IPS-20b (cell line): ENCODE measurements around the gene XPNPEP1.
A peak's percentile ranks its signal among the peaks of the same experiment; 100 is the strongest.

Experiments used
- H3K27ac ChIP-seq: one replicate; pipeline ENCODE4 v1.5.1; 2013; ENCODE audit warnings: low read length
- H3K27me3 ChIP-seq: 2 replicates; pipeline ENCODE4 v1.6.1; 2013; ENCODE audit warnings: mild to moderate bottlenecking, low read length, inconsistent platforms; ENCODE audit not compliant: insufficient read depth
- H3K36me3 ChIP-seq: 2 replicates; pipeline ENCODE4 v1.6.1; 2013; ENCODE audit warnings: low read depth, mild to moderate bottlenecking, inconsistent platforms, low read length, moderate library complexity; ENCODE audit not compliant: insufficient read depth
- H3K4me1 ChIP-seq: 2 replicates; pipeline ENCODE4 v1.6.1; 2013; ENCODE audit warnings: mild to moderate bottlenecking, control low read depth, inconsistent platforms, low read length, moderate library complexity; ENCODE audit not compliant: insufficient read depth
- H3K4me3 ChIP-seq: 2 replicates; pipeline ENCODE4 v1.5.1; 2013; ENCODE audit warnings: mild to moderate bottlenecking, low read length, inconsistent platforms
- H3K9ac ChIP-seq: 2 replicates; pipeline ENCODE4 v1.6.1; 2013; ENCODE audit warnings: low read depth, mild to moderate bottlenecking, inconsistent platforms, low read length, moderate library complexity
- H3K9me3 ChIP-seq: 2 replicates; pipeline ENCODE4 v1.6.1; 2013; ENCODE audit warnings: mild to moderate bottlenecking, low read depth, low read length, inconsistent platforms; ENCODE audit not compliant: insufficient read depth

Gene XPNPEP1

DNA sequence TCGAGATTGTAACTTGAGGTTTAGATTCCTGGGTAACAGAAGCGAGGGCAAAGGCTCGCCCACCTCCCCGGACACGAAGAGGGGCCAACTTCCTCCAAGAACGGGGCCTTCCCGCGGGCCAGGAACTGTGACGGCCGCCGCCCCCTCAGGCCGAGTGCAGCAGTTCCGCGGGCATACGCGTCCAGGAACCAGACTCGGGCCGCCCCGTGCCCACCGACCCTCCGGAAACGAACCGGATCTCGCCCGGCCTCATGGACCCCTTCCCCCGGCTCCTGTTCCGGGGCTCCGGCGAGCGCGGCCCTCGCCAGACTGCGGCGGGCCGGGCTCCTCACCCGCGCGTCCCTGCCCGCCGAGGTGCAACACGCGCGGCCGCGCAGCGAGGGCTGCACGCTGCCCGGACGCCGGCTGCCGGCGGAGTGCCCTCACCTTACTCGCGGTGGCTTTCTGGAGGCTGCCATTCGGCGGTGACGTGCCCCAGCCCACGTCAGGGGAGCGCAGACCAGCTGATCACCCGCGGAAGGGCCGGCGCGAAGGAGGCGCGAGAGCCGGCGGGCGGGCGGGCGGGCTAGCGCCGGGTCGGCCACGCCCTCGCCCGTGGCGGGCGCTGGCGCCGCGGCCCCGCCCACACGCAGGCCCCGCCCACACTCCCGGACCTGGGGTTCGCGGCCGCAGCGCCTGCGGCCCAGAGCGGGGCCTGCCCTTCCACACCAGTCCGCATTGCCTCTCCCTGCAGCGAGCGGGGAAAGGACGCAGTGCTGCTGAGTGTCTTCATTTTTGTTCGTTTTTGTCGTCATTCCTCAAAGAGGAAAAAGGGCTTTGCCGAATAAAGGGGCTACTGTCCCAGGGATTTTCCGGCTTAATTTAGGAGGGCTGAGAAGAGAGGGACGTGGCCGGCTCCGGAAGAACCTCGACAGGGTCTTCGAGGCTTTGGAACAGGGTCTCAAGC lies at the start of gene XPNPEP1:
Gene XPNPEP1 (minus strand): TSS at position 536 of the 946 bp plus-strand sequence. CDS start 78 bp downstream, at position 458.
- Histone ChIP-seq H3K9ac (peak within 1 kb of the TSS; percentile 71; the same call in 1 of the 2 replicates), H3K27me3 (peaks cover 31% of the 10 kb centered on the region), H3K4me3 (peak within 1 kb of the TSS; percentile 79), H3K4me1 (peaks cover 19% of the 10 kb centered on the region), H3K36me3 (no peaks in the 10 kb centered on the region), H3K27ac (no peak within 1 kb of the TSS), H3K9me3 (no peaks in the 10 kb centered on the region)

DNA sequence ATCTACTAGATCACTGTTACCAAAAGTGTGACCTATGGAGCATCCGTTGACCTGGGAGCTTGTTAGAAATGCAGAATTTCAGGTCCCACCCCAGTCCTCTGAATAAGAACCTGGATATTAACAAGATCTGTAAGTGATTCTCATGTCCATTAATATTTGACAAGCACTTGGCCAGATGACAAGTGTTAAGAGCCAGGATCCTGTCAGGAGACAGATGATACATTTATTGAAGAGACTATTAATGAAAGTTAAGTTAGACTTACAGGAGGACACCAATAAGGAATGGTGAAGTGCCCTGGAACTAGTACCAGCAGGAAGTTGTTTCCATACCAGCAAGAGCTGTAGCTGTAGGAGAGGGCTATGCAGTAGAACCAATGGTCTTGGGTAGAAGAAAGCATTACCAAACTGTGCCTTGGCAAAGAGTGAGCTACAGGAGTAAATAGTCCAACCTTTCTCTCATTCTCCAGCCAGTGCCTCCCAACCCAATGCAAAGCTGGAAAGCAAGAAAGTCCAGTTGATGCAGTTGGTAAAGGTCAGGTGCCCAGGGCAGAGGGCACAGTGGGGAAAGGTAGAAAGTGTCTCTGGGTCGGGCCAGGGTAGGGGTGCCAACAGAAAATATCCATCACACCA lies 49.2 kb upstream of the XPNPEP1 start:
- no peaks in the 10 kb centered on the region for H3K36me3 ChIP-seq
- no peak overlapping the region for H3K27ac ChIP-seq
- H3K27me3 ChIP-seq: no peaks in the 10 kb centered on the region
- H3K9ac ChIP-seq: no peak overlapping the region
- peaks cover 9% of the 10 kb centered on the region; the same call in 1 of the 2 replicates for H3K4me1 ChIP-seq
- no peaks in the 10 kb centered on the region for H3K9me3 ChIP-seq
- no peak overlapping the region for H3K4me3 ChIP-seq

DNA sequence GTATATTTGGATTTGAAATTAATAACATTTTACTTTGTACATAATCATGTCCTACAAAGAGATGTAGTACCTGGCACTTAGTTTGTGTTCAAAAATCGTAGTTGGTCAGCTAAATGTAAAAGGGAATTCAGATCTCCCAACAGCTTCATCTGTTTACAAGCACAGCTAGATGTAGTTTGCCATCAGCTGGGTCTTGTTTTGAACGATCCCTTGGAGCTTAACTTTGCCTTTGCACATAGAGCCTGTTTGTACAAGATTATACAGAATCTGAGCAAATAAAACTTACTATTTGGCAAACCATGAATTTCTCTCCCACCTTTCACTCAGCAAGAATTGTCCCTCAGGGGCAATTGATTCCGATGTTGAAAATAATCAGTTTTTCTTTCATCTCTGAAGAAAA lies 48.3 kb upstream of the XPNPEP1 start:
- no peak overlapping the region for H3K9ac ChIP-seq
- no peak overlapping the region for H3K27ac ChIP-seq
- no peaks in the 10 kb centered on the region for H3K36me3 ChIP-seq
- peaks cover 17% of the 10 kb centered on the region for H3K4me1 ChIP-seq
- no peaks in the 10 kb centered on the region for H3K27me3 ChIP-seq
- H3K4me3 ChIP-seq: no peak overlapping the region
- no peaks in the 10 kb centered on the region for H3K9me3 ChIP-seq

DNA sequence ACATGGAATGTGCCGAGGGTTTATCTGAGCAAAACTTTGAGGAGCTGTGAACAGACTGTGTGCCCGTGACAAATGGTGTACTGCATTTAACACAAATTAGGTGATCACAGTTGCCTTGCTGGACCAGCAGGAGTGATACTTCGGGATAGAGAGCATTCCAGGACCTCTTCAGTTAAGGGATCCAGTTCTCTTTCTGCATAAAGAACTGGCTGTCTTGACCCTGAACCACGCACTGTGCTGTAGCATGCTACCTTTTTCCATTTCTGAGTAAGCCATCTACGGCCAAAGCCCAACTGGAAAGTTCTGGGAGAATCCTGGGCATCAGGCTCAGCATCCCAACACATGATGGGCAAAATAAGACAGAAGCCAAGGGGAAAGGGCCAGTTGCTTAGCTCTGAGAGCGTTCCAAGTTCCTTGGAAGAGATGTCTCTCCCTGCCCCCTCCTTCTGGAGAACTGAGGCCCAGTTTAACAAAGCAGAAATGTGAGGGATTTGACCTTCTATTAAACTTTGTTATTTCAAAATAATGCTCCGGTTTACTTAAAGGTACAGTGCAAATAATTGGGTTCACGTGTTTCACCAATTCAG lies 46.5 kb upstream of the XPNPEP1 start:
- Histone ChIP-seq H3K9ac (no peak overlapping the region), H3K4me3 (no peak overlapping the region), H3K27ac (no peak overlapping the region), H3K9me3 (no peaks in the 10 kb centered on the region), H3K36me3 (no peaks in the 10 kb centered on the region), H3K27me3 (no peaks in the 10 kb centered on the region), H3K4me1 (peaks cover 13% of the 10 kb centered on the region)

DNA sequence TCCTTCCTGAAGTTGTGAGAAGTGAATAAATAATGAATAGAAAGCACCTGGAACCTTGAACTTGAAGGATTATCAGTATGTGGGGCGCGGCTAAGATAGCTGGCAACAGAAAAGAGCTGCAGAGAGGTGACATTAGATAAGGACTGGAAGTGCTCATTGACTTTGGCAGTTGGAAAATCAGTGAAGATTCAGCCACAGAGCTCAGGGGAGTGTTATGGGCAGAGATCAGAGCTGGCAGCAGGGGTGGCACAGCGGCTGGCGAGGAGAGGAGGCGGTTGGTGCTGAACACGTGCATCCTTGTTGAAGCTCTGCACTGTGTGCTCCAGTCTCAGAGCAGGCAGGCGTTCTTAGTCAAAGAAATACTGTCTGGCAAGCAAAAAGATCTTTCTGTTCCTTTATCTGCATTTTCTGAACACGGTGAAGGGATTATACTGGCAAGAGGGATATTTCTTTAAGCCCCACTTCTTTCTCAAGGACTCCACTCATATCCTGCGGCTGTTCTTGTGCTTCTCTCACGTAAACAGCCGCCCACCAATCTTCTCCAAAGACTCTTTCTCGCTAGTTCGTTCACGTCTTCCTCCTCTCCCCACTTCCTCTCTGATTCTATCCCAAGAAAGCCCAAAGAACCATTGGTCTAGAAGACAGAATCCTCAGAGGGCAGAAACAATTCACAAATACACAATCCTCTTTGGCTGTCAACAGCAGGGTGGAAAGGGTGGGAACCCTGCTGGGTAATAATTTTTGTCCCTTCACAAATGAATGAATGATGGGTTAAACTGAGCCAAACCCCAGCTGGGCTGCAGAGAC lies 45.8 kb upstream of the XPNPEP1 start:
- Histone ChIP-seq H3K27ac (no peak overlapping the region), H3K4me1 (peaks cover 13% of the 10 kb centered on the region), H3K27me3 (no peaks in the 10 kb centered on the region), H3K9ac (no peak overlapping the region), H3K4me3 (no peak overlapping the region), H3K9me3 (no peaks in the 10 kb centered on the region), H3K36me3 (no peaks in the 10 kb centered on the region)

DNA sequence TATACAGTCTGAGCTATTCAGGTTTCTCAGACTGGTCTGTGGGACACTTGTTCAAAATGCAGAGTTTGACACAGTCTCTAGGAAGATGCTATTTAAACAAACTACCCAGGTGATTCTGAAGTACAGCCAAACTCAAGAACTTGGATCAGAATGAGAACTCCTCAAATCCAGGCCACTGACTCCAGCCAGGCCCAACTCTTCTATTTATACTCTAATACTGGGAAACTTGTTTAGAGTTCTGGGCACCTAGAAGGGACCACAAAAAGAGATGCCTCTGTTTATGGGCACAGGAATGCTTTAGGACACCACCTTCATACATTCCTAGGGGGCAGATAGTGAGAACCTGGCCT lies 44.4 kb upstream of the XPNPEP1 start:
- no peak overlapping the region for H3K9ac ChIP-seq
- no peaks in the 10 kb centered on the region for H3K9me3 ChIP-seq
- no peaks in the 10 kb centered on the region for H3K27me3 ChIP-seq
- H3K4me3 ChIP-seq: no peak overlapping the region
- no peaks in the 10 kb centered on the region for H3K36me3 ChIP-seq
- H3K27ac ChIP-seq: no peak overlapping the region
- peaks cover 13% of the 10 kb centered on the region for H3K4me1 ChIP-seq

DNA sequence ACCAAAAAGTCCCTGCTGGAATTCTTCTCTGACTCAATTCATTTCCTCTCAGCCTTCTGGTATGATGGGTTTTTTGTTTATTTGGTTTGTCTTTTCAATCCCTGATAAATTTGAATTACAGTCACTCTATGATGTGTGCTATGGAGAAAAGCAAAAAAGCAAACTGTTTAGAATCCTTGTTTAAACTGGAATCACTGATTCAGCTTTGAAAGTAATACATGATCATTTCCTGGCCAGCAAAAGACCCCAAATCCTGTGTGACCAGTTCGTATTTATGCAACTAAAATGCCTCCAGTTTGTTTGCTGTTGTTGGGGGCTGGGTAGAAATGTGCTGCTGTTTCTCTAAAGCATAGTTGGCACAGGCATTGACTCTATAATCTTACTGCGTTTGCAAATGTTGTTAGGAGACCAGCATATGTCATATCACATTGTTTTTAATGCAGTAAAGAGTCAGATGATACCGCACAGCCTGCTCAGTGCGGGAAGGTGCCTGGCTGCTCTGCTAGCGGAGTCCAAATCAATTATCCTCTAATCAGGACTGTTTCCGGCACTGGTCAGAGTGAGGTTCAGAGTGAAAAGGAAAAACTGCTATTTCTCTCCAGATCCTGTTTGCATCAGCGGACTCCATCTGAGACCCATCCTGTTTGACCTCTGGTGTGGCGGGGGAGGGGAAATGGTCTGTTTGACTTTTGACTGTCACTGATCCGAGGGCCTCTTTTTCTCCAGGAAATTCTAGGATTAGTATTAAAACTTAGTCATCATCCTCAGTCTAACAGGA lies 43.8 kb upstream of the XPNPEP1 start:
- H3K4me3 ChIP-seq: no peak overlapping the region
- H3K4me1 ChIP-seq: peaks cover 19% of the 10 kb centered on the region
- peak overlapping the region; percentile 1; the same call in 1 of the 2 replicates for H3K9ac ChIP-seq
- H3K27me3 ChIP-seq: no peaks in the 10 kb centered on the region
- H3K9me3 ChIP-seq: no peaks in the 10 kb centered on the region
- H3K27ac ChIP-seq: no peak overlapping the region
- no peaks in the 10 kb centered on the region for H3K36me3 ChIP-seq

DNA sequence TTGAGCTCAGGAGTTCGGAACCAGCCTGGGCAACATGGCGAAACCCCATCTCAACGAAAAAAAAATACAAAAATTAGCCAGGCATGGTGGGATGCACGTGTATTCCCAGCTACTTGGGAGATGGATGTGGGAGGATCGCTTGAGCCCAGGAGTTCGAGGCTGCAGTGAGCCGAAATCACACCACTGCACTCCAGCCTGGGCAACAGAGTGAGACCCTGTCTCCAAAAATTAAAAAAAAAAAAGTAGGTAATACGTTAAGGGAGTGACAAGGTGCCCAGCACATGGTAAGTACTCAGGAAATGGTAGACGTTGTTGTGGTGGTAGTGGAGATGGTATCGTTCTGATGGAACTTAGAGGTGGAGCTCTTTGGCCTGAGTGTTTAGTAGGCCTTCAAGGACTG lies 41.0 kb upstream of the XPNPEP1 start:
- Histone ChIP-seq H3K27ac (no peak overlapping the region), H3K27me3 (no peaks in the 10 kb centered on the region), H3K9ac (no peak overlapping the region), H3K9me3 (no peaks in the 10 kb centered on the region), H3K4me3 (no peak overlapping the region), H3K4me1 (peaks cover 34% of the 10 kb centered on the region), H3K36me3 (no peaks in the 10 kb centered on the region)

DNA sequence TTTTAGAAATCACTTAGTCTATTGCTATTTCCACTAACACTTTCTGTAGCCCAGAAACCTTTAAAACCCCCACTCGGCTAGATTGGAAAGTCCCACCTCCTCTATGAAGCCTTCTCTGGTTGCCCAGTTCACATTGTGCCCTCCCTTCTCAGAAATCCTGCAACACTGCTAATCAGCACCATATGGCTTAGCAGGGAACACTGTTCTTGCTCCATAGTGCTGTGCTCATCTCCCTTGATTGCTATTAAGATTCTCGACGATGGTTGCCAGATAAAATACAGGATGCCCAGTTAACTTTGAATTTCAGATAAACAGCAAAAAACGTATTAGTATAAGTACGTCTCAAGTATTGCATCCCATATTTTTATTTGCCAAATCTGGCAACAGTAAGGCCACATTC lies 40.1 kb upstream of the XPNPEP1 start:
- Histone ChIP-seq H3K36me3 (no peaks in the 10 kb centered on the region), H3K4me1 (peaks cover 34% of the 10 kb centered on the region), H3K9ac (no peak overlapping the region), H3K9me3 (no peaks in the 10 kb centered on the region), H3K27me3 (no peaks in the 10 kb centered on the region), H3K27ac (no peak overlapping the region), H3K4me3 (no peak overlapping the region)

DNA sequence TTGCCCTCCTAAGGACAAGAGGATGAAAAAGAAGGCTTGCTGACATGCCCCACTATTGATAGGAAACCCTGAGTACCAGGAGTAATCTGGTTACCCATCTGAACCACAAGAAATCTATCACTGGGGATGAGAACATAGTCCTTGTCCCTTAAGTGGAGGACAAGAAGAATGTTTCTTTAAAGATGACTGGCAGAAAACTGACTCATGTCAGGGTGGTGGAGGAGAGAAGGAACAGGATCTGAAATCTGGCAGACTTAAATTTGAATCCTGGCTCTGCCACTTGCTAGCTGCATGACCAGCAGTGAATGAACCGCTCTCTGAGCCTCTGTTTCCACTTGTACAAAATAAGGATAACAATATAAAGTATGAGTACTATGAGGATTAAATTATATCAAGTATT lies 38.9 kb upstream of the XPNPEP1 start:
- Histone ChIP-seq H3K27ac (no peak overlapping the region), H3K27me3 (no peaks in the 10 kb centered on the region), H3K4me1 (peaks cover 28% of the 10 kb centered on the region)

More for the DNA sequence above, 38.9 kb upstream of the XPNPEP1 start:
- Histone ChIP-seq H3K36me3 (no peaks in the 10 kb centered on the region), H3K4me3 (no peak overlapping the region), H3K9me3 (no peaks in the 10 kb centered on the region), H3K9ac (peak overlapping the region; percentile 11; the same call in 1 of the 2 replicates)
